OCI-LY7 (cell line): Measurements from ENCODE around the gene SGMS1.

Experiments used
- CTCF ChIP-seq: fragments of 200-600 bp; sonication (generic); conservative IDR thresholded peaks from 2 replicates; pipeline ENCODE4 v1.5.1; 2014; ENCODE audit warnings: mild to moderate bottlenecking, antibody characterized with exemption, low read length, moderate library complexity, mixed read lengths
- EZH2phosphoT487 ChIP-seq: fragments of 200-600 bp; sonication (generic); IDR thresholded peaks from 2 replicates; pipeline ENCODE4 v1.6.1; 2018; ENCODE audit warnings: low read depth, borderline replicate concordance, mild to moderate bottlenecking, mixed run types, antibody characterized with exemption, low read length, moderate library complexity, mixed read lengths

DNA sequence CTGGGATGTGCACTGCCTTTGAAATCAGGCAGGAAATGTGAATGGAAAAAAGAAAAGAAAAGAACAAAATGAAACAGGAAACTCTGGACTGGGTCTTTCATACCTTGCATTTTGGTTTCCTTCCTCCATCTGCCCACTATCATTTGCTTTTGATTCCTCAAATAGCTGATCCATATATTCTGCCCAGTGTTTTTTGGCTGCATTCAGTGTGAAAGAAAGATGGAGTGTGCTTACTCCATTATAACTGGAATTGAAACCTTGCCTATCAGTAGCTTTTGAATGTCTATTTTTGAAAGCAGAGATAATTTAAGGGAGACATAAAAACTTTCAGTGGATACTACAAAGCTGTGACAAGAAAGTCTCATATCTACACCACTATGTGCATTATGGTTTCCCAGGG is 308.3 kb downstream of the SGMS1 start:
- TF ChIP-seq CTCF (no peak), EZH2phosphoT487 (no peak)
